HG03139 (cell line): ENCODE results near the gene MPZL2.

Experiments
- ATAC-seq: cut with Tn5 transposase; IDR thresholded peaks from one replicate; pipeline ENCODE4 v1.9.1; 2021; ENCODE audit not compliant: unreplicated experiment

MPZL2 gene

DNA sequence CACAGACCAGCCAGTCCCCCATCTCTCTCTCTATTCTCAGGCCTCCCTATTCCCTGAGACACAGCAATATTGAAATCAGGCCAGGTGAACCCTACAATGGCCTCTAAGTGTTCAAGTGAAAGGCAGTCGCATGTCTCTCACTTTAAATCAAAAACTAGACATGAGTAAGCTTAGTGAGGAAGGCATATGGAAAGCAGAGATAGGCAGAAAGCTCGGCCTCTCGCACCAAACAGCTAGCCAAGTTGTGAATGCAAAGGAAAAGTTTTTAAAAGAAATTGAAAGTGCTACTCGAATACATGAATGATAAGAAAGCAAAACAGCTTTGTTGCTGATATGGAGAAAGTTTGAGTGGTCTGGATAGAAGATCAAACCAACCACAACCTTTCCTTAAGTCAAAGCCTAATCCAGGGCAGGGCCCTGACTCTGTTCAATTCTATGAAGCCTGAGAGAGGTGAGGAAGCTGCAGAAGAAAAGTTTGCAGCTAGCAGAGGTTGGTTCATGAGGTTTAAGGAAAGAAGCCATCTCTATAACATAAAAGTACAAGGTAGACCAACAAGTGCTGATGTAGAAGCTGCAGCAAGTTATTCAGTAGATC lies 19.8 kb upstream of the MPZL2 start:
- no peak for ATAC-seq

DNA sequence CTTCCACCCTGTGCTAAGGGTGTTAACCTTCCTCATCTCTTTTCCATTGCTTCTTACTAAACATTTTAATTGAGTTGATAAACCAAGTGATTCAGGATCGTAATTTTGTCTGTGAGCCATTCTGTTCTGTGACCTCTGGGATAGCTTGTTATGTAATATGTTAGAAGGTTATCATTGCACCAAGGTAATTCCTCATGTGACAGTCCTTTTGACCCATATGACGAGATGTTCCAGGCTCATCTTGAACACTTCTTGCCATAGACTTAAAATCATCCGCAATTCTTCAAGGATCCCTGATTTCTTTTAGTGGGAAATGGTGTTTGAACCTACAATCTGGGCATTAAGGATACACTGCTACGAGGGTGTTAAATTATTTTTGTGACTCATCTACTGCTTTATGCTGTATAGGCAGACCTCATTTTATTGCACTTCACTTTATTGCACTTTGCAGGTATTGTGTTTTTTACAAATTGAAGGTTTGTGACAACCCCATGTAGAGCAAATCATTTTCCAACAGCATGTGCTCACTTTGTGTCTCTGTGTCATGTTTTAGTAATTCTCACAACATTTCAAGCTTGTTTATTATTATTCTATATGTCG lies 19.0 kb upstream of the MPZL2 start:
- ATAC-seq = no peak

DNA sequence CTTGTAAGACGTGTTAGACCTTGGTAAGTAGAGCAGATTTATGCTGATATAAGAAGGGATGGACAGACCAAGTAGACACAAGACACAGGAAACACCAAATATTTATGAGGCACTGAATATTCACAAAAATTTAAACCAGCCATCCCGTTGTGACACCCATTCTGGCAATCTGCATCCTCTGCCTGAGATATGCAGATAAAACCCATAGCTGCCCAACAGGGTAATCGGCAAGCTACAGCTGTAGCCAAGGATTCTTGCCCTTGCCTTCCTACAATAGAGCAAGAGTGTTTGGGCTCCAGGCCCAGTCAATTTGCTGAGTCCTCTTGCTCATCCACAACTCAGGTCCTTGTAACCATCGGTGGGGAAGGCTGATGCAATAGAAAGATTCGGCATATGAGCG lies 18.5 kb upstream of the MPZL2 start:
- no peak for ATAC-seq

DNA sequence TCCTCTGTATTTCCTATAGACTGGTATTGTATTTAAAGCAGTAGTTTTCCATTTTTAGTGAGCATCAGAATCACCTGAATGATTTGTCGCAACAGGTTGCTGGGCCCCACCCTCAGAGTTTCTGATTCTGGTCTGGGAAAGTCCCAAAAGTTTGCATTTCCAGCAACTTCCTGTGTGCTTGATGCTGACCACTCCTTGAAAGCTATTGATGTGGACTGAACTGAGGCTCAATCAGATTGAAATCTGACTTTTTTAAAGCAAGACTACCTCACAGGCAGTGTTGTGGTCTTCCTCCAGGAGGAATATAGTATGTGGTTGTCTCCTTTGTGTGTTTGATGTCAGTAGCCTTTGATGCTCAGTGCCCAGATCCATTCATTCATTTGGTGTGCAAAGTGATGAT lies 17.2 kb upstream of the MPZL2 start:
- no peak for ATAC-seq

DNA sequence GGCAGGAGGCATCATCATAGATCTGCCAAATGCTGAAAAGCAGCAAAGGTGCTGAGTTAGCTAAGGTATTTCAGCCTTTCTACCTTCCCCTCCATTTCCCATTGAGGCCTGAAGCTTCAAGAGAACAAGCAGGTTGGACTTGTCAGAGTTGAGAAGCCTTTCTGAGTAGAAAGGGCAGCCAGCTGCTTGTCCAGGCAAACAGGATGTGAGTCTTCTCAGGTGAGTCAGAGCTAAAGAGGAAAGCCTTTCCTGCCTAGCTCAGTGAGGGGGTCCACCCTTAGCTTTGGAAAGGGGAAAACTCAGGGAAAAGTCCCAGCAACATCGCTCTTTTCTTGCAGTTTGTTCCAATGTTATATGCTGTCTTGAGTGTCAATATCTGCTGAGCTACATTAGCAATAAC lies 13.2 kb upstream of the MPZL2 start:
- ATAC-seq = no peak

DNA sequence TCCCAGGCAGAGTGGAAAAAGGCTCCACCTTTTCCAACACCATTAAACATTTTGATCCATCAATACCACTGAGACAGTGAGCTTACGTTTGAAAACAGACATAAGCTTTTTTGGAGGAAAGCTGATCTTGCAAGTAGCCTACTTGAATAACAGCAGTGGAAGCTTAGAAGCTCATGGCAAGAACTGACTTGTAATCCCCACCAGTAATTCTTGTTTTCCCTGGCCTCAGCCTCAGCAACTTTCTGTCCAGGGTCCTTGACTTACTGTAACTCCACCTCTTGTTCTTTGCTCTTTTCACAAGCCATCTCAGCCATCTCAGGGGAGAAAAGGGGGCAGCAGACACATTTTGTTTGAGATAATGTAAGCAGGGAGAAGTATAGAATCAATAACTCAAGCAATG lies 12.3 kb upstream of the MPZL2 start:
- ATAC-seq = no peak

DNA sequence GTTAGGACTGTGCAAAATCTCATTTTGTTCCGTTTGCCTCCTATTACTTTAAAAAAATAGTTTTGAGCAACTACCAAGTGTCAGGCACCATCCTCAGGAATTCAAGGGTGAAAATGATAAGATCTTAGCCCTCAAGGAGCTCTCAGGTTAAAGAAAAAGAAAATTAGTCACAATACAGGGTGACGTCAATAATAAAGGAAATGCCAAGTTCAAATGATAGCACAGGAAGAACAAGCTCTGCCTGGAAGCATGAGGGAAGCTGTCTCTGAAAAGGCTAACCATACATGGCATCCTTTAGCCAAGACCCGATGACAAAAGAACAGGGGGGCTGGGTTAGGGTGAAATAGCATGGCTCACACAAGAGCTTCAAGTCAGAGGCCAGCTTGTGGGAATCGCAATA lies 11.1 kb upstream of the MPZL2 start:
- no peak for ATAC-seq

DNA sequence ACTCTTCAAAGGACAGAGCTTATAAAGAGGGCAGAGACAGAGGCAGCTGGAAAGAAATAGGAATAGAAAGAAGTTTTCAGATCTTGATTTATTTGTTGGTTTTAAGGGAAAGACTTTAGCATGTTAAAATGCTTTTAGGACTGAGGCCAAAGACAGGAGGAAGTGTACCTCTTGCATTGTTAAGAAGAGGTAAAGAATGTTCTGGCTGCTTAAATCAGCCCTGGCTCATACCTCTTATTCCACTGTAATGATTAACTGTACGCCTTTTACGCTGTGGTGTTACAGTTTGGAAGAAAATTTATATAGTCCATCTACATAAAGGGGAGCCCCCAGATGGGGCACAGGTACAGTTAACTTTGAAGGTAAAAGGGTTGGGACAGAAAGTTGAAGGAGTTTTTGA lies 10.1 kb upstream of the MPZL2 start:
- ATAC-seq = no peak

DNA sequence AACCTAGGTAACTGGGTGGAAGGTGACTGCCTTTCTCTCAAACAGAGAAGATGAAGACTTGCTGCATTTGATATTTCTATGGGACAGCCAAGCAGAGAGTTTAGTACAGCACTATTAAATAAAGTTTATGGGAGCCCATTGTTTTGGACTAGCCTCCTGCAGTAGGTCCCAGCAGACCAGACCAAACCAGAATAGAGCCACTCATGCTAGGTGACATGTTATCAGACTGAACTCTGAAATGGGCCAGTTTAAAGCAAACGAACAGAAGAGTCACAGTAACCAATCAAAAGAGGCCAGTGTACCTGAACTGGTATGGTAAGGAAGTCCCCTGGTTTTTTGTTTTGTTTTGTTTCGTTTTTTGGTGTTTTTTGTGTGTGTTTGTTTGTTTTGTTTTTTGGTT lies 7.9 kb upstream of the MPZL2 start:
- ATAC-seq = no peak

DNA sequence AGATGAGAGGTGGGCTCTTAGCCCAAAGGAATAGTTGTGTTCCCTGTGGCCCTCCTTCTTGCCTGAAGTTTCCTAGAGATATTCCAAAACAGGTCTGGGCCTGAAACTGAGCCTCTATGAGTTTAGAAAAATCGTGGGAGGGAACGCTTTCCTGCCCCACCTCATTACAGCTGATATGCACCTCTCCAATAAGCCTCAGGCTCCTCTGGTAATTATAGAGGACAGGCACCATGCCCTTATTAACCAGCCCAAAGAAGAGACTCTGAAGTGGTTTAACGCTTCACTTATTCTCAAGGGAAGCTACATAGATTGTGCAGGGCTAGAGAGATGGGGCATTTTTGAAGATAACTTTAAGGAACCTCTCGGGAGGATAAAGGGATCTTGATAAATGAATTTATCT lies 3.4 kb upstream of the MPZL2 start:
- ATAC-seq = no peak

DNA sequence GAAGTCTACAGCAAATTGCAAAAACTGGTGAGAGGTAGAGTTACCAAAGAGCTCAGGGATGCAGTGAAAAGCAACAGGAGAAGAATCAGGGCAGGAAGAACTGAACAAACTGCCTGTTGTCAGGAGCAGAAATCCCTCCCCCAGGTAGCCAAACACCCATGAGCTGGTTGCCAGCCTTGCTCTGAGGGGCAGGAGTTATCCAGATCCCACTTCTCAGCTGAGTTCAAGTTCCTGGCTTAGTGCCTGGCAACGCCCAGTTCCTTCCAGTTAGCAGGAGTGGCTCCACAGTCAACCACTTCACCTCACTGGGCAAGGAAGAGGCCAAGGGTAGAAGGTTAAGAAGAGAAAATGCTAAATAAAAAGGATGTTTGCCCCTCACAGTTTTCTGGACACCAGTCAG lies 1.9 kb upstream of the MPZL2 start:
- ATAC-seq = no peak

DNA sequence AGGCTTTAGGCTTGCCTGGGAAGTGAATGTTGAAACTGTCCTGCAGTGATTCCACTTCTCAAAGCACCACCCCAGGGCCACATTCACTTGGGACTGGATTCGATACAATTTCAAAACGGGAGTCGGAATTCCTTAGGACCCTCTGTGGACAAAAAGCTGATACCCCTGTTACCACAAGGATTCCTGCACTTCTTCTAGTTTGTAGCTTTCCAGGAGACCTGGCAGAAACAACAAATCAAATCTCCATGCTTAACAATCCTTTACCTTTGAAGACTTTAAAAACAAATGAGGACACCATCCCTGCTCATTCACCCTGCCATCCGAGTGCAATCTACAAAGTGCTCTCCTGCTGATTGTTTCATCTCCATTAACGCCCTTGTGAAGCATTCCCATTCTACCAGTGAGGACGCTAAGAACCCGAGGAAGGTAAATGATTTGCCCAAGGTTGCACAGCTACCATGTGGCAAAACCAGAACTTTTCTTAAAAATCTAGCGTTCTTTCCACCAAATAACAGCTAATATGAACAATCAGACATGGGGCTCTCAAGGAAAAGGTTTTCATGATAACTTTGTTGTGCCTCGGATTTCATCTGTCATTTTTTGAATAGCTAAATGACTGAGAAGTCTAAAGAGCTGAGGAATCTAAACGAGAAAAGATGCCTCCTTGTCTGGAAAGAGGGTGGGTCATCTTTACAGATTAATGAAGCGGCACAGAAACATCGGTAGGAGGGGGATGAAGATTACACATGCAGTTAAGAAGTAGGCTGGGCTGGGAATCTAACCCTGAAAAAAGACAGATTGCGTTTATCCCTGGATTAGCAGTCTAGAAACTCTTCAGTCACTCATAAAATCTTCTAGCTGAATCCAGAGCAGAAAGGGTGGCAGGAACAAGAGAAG lies 720 bp upstream of the MPZL2 start:
- no peak for ATAC-seq

DNA sequence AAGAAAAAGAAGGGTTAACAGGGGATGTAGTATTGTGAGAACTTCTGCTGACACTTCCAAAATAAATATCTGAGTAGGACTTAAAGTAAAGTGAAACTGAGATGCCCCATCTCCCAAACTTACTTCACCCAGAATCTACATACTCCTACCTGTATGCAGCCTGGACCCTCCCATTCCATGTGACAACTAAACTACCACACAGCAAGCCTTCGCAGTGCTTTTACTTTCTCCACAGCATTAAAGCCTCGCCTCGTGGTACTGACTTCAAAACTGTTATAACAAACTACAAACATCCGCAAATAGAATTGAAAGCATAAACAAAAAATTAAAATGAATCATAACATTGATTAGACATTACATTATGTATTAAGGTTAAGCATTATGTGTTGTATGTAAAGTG lies 985 bp downstream of the MPZL2 start:
- no peak for ATAC-seq

DNA sequence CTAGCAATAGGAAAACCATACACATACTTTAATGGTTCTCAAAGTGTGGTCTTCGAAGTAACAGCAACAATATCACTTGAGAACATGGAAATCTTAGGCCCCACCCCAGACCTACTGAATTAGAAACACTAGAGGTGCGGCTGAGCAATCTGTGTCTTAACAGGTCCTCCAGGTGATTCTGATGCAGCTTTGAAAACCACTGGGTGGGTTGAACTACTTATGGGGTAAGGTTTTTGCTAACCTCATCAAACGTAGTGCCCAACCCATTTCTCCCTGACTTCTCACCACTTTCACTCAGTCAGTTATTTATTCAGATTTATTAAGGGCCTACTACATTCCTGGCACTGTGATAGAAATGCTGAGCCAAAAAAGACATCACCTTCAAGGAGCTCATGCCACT lies 3.7 kb downstream of the MPZL2 start:
- ATAC-seq = no peak

DNA sequence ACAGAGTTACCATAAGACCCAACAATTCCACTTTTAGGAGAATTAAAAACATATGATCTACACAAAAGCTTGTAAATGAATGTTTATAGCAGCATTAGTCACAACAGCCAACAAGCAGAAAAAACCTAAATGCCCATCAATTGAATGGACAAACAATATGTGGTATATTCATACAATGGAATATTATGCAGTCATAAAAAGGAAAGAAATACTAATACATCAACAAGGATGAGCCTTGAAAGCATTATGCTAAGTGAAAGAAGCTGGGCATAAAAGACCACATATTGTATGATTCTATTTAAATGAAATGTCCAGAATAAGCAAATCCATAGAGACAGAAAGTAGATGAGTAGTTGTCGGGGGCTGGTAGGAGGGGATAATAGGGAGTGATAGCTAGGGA lies 5.0 kb downstream of the MPZL2 start:
- ATAC-seq = no peak

DNA sequence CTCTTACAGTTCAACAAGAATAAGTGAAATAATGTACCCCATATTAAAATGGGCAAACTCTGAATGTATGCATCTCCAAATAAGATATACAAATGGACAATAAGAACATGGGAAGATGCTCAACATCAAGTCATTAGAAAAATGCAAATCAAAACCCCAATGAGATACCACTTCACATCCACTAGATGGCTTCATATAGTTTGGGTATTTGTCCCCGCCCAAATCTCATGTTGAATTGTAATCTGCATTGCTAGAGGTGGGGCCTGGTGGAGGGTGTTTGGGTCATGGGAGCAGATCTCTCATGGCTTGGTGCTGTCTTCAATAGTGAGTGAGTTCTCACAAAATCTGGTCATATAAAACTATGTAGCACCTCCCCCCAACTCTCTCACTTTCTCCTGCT lies 5.7 kb downstream of the MPZL2 start:
- ATAC-seq = no peak

DNA sequence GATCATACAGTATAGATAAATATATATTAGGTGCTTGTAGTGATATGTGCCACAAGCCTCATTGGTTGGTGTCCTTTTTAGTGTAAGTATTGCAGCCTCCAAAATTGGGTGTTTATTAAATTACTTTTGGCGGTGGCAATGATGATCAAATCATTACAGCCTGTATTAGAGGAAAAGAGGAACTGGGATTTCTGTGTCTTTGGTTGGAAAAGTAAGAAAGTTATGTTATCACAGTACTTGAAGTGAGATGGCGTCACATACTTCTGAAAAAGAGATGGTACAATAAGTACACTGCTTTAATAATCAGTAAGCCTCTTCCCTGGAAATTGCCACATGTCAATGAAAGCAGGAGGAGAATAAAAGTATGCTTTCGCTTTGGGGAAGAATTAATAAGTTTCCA lies 11.4 kb downstream of the MPZL2 start:
- no peak for ATAC-seq

DNA sequence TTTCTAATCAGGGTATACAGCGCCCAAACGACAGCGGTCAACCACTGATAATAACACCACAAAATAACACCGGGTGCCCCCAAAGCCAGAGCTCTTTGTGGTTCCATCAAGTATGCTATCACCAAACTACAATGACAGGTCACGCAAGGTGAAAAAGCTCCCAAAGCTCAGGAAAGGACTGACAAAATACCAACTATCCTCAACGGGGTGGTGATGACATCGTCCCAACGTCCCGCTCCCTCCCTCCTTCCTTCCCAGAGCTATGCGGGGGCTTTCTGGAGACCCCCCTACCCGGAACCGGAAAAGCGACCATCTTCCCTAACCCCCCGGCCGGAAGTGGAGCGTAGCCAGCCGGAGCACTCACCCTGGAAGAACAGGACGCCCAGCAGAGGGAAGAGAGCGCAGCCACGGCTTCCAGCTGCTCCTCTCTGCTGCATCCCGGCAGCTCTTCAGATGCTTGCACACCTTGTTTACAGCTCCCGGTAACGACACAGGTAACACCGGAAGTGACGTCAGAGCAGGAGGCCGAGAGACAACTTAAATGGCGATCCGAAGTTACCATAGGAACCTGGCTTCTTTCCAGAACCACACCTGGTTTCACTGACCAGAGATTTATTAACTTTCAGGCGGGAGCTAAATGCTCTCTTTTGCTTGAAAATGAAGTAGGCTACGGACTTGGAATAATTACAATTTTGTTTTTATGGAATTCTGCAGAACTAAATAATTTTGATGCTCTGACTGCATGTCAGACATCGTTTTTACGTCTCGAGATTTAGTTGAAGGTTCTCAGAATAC lies 12.0 kb downstream of the MPZL2 start, which contains the start of gene MPZL3:
MPZL3 (minus strand) TSS at position 508 of the 795 bp plus-strand sequence; CDS start at position 437, 71 bp downstream.
- peak; percentile 70 for ATAC-seq

DNA sequence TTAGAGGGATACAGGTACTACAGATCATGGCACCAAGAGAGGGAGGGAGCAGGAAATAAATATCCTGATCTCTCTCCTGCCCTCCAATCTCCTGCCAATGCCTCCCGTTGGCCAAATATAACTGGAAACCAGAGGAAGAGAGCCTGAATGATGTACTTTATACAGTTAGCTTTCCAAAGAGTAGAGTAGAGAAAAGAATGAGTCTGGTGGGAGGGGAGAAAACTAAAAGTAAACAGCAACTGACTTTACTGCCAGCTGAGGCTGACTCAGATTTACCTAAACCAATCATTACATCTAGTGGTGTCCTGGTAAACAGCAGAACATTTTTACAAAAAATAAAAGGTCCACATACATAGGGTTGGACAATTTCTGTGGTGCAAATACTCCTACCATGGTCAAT lies 17.1 kb downstream of the MPZL2 start:
- no peak for ATAC-seq

DNA sequence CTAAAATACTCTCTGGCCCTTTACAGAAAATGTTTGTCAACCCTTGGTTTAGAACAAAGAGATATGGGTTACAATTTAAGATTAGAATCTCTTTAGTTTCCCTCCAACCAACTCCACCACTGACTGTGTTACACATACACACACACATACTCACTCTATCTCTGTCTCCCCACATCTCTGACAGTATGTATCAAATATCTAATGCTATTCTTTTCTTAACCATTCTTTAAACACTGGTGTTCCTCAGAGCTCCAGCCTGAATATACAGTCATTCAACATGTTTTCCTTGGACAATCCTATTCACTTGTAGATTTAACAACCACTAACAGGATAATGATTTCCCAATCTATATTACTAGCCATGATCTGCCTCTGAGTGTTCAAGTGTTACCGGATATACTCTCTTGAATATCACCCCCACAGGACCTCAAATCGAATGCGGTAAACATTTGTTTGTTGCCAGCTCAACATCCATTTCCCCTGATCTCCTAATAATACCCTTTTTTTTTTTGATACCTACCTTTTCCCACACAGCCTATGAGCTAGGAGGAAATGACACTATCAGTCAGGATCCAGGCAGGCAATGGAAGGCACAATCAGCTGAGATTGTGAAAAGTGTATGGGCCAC lies 18.0 kb downstream of the MPZL2 start:
- no peak for ATAC-seq
